Measurements from ENCODE around the gene EIF4G3.
"Not testable (repeated sequence)": the region's sequence is repeated elsewhere in the genome, so short reads cannot be mapped to it uniquely, and the experiment has no call there.

The EIF4G3 gene

GRCh38 chr1:21099034-21099868, 77.4 kb downstream of the EIF4G3 start:
- Histone ChIP-seq H3K9ac (ENCODE audit: insufficient read length) (no peak overlapping the region), H3K36me3 (ENCODE audit: insufficient read depth, low read length) (peaks cover 43% of the 10 kb centered on the region), H3K27ac (no peak overlapping the region; the same call in 1 of the 2 replicates), H3K9me3 (ENCODE audit: low read depth, low read length) (no peaks in the 10 kb centered on the region), H3K4me3 (no peak overlapping the region)
- DNase-seq (ENCODE audit: low read depth, low spot score): no peak
- TF ChIP-seq FOXP2 (optimal IDR thresholded peaks at IDR 0.05; ENCODE audit: control extremely low read depth, extremely low read length, insufficient read depth) (no peak), EZH2 (IDR thresholded peaks at IDR 0.05) (no peak), POLR2AphosphoS5 (IDR thresholded peaks at IDR 0.05; ENCODE audit: borderline replicate concordance, low read depth, low read length) (no peak)

GRCh38 chr1:21098186-21098915, 78.3 kb downstream of the EIF4G3 start:
- DNase-seq (ENCODE audit: low read depth, low spot score): no peak
- Histone ChIP-seq H3K4me3 (no peak overlapping the region), H3K27ac (no peak overlapping the region), H3K9ac (ENCODE audit: insufficient read length) (no peak overlapping the region), H3K9me3 (ENCODE audit: low read depth, low read length) (no peaks in the 10 kb centered on the region), H3K36me3 (ENCODE audit: insufficient read depth, low read length) (peaks cover 38% of the 10 kb centered on the region)
- TF ChIP-seq EZH2 (IDR thresholded peaks at IDR 0.05): no peak

GRCh38 chr1:21097729-21098128, 79.0 kb downstream of the EIF4G3 start:
- TF ChIP-seq POLR2AphosphoS5 (IDR thresholded peaks at IDR 0.05; ENCODE audit: borderline replicate concordance, low read depth, low read length) (no peak), EZH2 (IDR thresholded peaks at IDR 0.05) (no peak), FOXP2 (optimal IDR thresholded peaks at IDR 0.05; ENCODE audit: control extremely low read depth, extremely low read length, insufficient read depth) (no peak)
- Histone ChIP-seq H3K36me3 (ENCODE audit: insufficient read depth, low read length) (peaks cover 38% of the 10 kb centered on the region), H3K4me3 (no peak overlapping the region), H3K9me3 (ENCODE audit: low read depth, low read length) (no peaks in the 10 kb centered on the region), H3K27ac (no peak overlapping the region), H3K9ac (ENCODE audit: insufficient read length) (no peak overlapping the region)
- no peak for DNase-seq (ENCODE audit: low read depth, low spot score)

- H3K9me3 ChIP-seq (ENCODE audit: low read depth, low read length): no peaks in the 10 kb centered on the region
- DNase-seq (ENCODE audit: low read depth, low spot score): no peak
- H3K36me3 ChIP-seq (ENCODE audit: insufficient read depth, low read length): peaks cover 38% of the 10 kb centered on the region
- TF ChIP-seq EZH2 (IDR thresholded peaks at IDR 0.05): no peak
- TF ChIP-seq POLR2AphosphoS5 (IDR thresholded peaks at IDR 0.05; ENCODE audit: borderline replicate concordance, low read depth, low read length): no peak
- no peak for TF ChIP-seq FOXP2 (optimal IDR thresholded peaks at IDR 0.05; ENCODE audit: control extremely low read depth, extremely low read length, insufficient read depth)
- H3K4me3 ChIP-seq: no peak overlapping the region
- no peak overlapping the region for H3K9ac ChIP-seq (ENCODE audit: insufficient read length)
- no peak overlapping the region for H3K27ac ChIP-seq
Measured at GRCh38 chr1:21095976-21096375, 80.7 kb downstream of the EIF4G3 start.

GRCh38 chr1:21094282-21094681, 82.4 kb downstream of the EIF4G3 start:
- not testable (repeated sequence) for H3K27ac ChIP-seq; H3K9ac ChIP-seq (ENCODE audit: insufficient read length); DNase-seq (ENCODE audit: low read depth, low spot score); H3K9me3 ChIP-seq (ENCODE audit: low read depth, low read length); H3K4me3 ChIP-seq
- H3K36me3 ChIP-seq (ENCODE audit: insufficient read depth, low read length): peaks cover 32% of the 10 kb centered on the region

GRCh38 chr1:21093271-21093958, 83.3 kb downstream of the EIF4G3 start:
- not testable (repeated sequence) for H3K9me3 ChIP-seq (ENCODE audit: low read depth, low read length); H3K9ac ChIP-seq (ENCODE audit: insufficient read length); H3K4me3 ChIP-seq; DNase-seq (ENCODE audit: low read depth, low spot score); H3K27ac ChIP-seq
- peaks cover 28% of the 10 kb centered on the region; the same call in 1 of the 2 replicates for H3K36me3 ChIP-seq (ENCODE audit: insufficient read depth, low read length)

GRCh38 chr1:21092545-21092944, 84.2 kb downstream of the EIF4G3 start:
- not testable (repeated sequence) for H3K4me3 ChIP-seq; H3K9me3 ChIP-seq (ENCODE audit: low read depth, low read length); H3K27ac ChIP-seq; H3K9ac ChIP-seq (ENCODE audit: insufficient read length); DNase-seq (ENCODE audit: low read depth, low spot score)
- H3K36me3 ChIP-seq (ENCODE audit: insufficient read depth, low read length): peaks cover 33% of the 10 kb centered on the region; the same call in 1 of the 2 replicates

- not testable (repeated sequence) for H3K9me3 ChIP-seq (ENCODE audit: low read depth, low read length); H3K4me3 ChIP-seq; DNase-seq (ENCODE audit: low read depth, low spot score); H3K9ac ChIP-seq (ENCODE audit: insufficient read length)
- H3K27ac ChIP-seq: peak overlapping the region; percentile 70; the same call in 1 of the 2 replicates
- H3K36me3 ChIP-seq (ENCODE audit: insufficient read depth, low read length): peaks cover 32% of the 10 kb centered on the region; the same call in 1 of the 2 replicates
Measured at GRCh38 chr1:21091053-21091690, 85.5 kb downstream of the EIF4G3 start.

All from SK-N-MC (cell line).